HepG2 (cell line): Measurements from ENCODE around the gene TUBGCP6. TPM values are rescaled to one million over a fixed set of nuclear protein-coding genes. Genes with fewer than 3 reads are reported as not detected.

Experiments used
- ARNT2 ChIP-seq: sonication (generic); formaldehyde crosslinking; IDR thresholded peaks from 2 replicates; pipeline ENCODE4 v1.8.0; 2022; ENCODE audit warnings: mild to moderate bottlenecking, low read depth, missing genetic modification reagents, moderate library complexity
- CC2D1A ChIP-seq: sonication (generic); formaldehyde crosslinking; IDR thresholded peaks from 2 replicates; pipeline ENCODE4 v1.8.1; 2023; ENCODE audit warnings: mild to moderate bottlenecking, missing genetic modification reagents
- GATAD2A ChIP-seq: IDR thresholded peaks from 2 replicates; pipeline ENCODE4 v1.6.1; 2016
- POLR2A ChIP-seq, 2 experiments: IDR thresholded peaks; 2 replicates each; pipeline ENCODE4 v1.6.1; 2011; ENCODE audit warnings: low read depth in 2 of 2, low read length in 2 of 2, mild to moderate bottlenecking in 1 of 2, moderate library complexity in 1 of 2; ENCODE audit not compliant: insufficient read depth in 1 of 2
- RARA ChIP-seq: IDR thresholded peaks from 2 replicates; pipeline ENCODE4 v1.6.1; 2016; ENCODE audit warnings: missing genetic modification reagents, missing compliant biosample characterization
- SP2 ChIP-seq: sonication (generic); formaldehyde crosslinking; IDR thresholded peaks from 2 replicates; pipeline ENCODE4 v1.5.1; 2020; ENCODE audit warnings: mild to moderate bottlenecking, missing genetic modification reagents
- THYN1 ChIP-seq: sonication (generic); formaldehyde crosslinking; IDR thresholded peaks from 2 replicates; pipeline ENCODE4 v1.8.1; 2023; ENCODE audit warnings: low read depth, mild to moderate bottlenecking, moderate library complexity, missing genetic modification reagents, borderline replicate concordance
- ZNF296 ChIP-seq: sonication (generic); formaldehyde crosslinking; conservative IDR thresholded peaks from 2 replicates; pipeline ENCODE4 v1.5.0; 2020; ENCODE audit warnings: mild to moderate bottlenecking, missing genetic modification reagents
- ZNF713 ChIP-seq: sonication (generic); formaldehyde crosslinking; IDR thresholded peaks from 2 replicates; pipeline ENCODE4 v1.4.0; 2020; ENCODE audit warnings: mild to moderate bottlenecking, missing genetic modification reagents
- polyA plus RNA-seq, 8 experiments: library from polyadenylated mRNA; depleted of rRNA in 3 of 8; stranded (reverse) in 7 of 8; unstranded in 1 of 8; fragments of >200 nt; fragmentation: Illumina TruSeq in 4 of 8; extraction: Trizol in 4 of 8; gene quantifications; 2 replicates each; pipeline versions ENCODE4 v1.2.1 to v1.2.3, GENCODE V29; 2011 to 2016; ENCODE audit warnings: low read depth in 4 of 8, missing spikeins in 1 of 8, mixed read lengths in 1 of 8; ENCODE audit not compliant: insufficient read depth in 1 of 8
- total RNA-seq, 5 experiments: library from RNA; depleted of rRNA; stranded (reverse); fragments of >200 nt; fragmentation: Illumina TruSeq; extraction: Trizol; gene quantifications; 2 replicates each; pipeline ENCODE4 v1.2.3, GENCODE V29; 2016; ENCODE audit warnings: low read depth in 1 of 5
- TF ChIP-seq, protein P1 (sequence below): sonication (generic); formaldehyde crosslinking; IDR thresholded peaks from 2 replicates; pipeline ENCODE4 v1.4.0; 2020; ENCODE audit warnings: mild to moderate bottlenecking, missing genetic modification reagents
- TF ChIP-seq, protein P2 (sequence below): IDR thresholded peaks from 2 replicates; pipeline ENCODE4 v1.6.1; 2012; ENCODE audit warnings: low read depth, low read length, improper control_type of control experiment
- TF ChIP-seq, protein P3 (sequence below): IDR thresholded peaks from 2 replicates; pipeline ENCODE4 v1.6.1; 2018; ENCODE audit warnings: missing genetic modification reagents
- TF ChIP-seq, protein P4 (sequence below): sonication (generic); formaldehyde crosslinking; IDR thresholded peaks from 2 replicates; pipeline ENCODE4 v1.4.0; 2020; ENCODE audit warnings: missing genetic modification reagents
- TF ChIP-seq, protein P5 (sequence below): sonication (generic); formaldehyde crosslinking; IDR thresholded peaks from 2 replicates; pipeline ENCODE4 v1.8.0; 2022; ENCODE audit warnings: missing genetic modification reagents, mild to moderate bottlenecking, inconsistent platforms, borderline replicate concordance

Gene TUBGCP6
- total and polyA plus RNA-seq, 2 of the 13 experiments (the other 11 are each of a cell fraction or from before 2014, with no cell fraction given), result 14.6 to 15.7 TPM

DNA sequence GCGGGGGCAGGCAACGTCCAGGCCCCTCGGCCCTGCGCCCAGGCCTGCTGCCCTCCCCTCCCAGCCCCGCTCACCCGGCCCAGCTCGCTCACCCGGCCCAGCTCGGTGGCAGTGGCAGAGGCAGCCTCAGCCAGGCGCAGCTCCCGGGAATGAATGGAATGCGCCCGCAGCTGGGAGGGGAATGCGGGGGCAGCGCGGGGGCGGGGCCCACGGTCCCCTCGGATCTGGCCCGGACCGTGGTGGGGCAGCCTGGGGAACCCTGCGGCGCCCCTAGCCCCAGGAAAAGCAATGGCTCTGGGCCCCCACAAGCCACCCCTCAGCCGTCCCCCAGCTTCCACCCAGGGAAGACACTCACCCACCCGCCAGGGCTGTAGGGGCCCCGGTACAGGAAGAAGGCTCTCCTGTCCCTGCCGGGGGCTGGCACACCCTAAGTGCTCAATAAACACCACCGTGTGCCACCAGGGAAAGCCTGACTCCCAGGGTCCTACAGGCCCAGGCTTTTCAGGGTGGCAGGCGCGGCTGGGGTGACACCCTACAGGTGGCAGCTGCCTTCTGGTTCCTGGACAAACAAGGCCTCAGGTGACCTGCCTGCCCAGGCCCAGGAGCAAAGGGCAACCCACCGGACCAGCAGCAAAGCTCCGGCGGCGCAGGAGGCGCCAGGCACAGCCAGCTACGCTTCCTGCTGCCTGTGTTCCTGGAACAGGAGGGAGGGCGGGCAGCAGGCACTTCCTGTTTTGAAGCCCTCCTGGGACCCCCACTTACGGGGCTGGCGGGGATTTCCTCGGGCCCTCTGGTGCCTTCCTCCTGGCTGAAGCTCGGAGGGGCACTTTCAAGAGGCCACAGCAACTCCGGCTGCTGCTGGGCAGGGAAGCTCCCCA, 48.9 kb upstream of the TUBGCP6 start (continued):
- TF ChIP-seq ZNF713 (CRISPR knock-in tag), result no peak
- TF ChIP-seq ZNF296, result 0 out of 2 replicates have a peak, but pooled peaks have one; percentile 58
- no peak; the same call in 1 of the 2 replicates for TF ChIP-seq SP2 (CRISPR knock-in tag)
- peak; percentile 87 for TF ChIP-seq ARNT2 (CRISPR knock-in tag)
- TF ChIP-seq GATAD2A (CRISPR knock-in tag), result peak; percentile 82
- TF ChIP-seq CC2D1A (CRISPR knock-in tag), result 0 out of 2 replicates have a peak, but pooled peaks have one; percentile 31
- TF ChIP-seq, protein P1, sequence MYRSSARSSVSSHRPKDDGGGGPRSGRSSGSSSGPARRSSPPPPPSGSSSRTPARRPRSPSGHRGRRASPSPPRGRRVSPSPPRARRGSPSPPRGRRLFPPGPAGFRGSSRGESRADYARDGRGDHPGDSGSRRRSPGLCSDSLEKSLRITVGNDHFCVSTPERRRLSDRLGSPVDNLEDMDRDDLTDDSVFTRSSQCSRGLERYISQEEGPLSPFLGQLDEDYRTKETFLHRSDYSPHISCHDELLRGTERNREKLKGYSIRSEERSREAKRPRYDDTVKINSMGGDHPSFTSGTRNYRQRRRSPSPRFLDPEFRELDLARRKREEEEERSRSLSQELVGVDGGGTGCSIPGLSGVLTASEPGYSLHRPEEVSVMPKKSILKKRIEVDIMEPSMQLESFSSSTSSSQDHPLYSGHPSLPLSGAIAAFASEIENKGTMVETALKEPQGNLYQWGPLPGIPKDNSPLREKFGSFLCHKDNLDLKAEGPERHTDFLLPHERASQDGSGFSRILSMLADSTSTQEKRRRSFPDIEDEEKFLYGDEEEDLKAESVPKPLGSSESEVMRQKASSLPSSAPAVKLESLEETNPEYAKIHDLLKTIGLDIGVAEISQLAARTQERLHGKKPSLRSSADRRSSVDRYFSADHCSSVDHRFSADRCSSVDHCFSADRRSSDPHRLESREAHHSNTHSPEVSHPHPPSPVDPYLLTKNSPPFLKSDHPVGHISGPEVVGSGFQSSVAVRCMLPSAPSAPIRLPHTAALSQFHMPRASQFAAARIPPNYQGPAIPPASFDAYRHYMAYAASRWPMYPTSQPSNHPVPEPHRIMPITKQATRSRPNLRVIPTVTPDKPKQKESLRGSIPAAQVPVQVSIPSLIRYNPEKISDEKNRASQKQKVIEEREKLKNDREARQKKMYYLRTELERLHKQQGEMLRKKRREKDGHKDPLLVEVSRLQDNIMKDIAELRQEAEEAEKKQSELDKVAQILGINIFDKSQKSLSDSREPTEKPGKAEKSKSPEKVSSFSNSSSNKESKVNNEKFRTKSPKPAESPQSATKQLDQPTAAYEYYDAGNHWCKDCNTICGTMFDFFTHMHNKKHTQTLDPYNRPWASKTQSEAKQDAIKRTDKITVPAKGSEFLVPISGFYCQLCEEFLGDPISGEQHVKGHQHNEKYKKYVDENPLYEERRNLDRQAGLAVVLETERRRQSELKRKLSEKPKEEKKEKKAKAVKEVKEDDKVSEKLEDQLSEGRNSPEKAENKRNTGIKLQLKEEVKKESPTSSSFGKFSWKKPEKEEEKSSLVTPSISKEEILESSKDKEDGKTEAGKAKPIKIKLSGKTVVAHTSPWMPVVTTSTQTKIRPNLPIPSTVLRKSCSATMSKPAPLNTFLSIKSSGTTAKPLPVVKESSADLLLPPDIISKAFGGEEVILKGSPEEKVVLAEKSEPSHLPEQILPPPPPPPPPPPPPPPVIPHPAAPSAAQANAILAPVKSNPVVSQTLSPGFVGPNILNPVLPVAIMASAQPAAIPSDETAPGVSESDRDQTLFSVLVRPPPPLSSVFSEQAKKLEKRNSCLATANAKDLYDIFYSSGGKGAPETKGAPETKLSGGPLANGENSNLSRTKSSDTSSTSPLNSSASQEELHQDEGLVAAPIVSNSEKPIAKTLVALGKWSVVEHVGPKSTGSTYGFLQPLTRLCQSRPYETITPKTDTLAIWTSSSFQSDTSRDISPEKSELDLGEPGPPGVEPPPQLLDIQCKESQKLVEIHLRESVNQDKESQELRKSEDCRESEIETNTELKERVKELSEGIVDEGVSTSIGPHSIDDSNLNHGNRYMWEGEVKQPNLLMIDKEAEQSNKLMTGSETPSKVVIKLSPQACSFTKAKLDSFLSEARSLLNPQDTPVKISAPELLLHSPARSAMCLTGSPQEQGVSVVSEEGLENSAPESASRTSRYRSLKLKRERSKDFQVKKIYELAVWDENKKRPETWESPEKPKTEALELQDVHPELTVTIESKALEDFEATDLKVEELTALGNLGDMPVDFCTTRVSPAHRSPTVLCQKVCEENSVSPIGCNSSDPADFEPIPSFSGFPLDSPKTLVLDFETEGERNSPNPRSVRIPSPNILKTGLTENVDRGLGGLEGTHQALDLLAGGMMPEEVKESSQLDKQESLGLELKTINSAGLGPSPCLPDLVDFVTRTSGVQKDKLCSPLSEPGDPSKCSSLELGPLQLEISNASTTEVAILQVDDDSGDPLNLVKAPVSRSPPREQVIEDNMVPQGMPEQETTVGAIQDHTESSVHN (CRISPR knock-in tag), result no peak; the same call in 1 of the 2 replicates
- TF ChIP-seq, protein P2, sequence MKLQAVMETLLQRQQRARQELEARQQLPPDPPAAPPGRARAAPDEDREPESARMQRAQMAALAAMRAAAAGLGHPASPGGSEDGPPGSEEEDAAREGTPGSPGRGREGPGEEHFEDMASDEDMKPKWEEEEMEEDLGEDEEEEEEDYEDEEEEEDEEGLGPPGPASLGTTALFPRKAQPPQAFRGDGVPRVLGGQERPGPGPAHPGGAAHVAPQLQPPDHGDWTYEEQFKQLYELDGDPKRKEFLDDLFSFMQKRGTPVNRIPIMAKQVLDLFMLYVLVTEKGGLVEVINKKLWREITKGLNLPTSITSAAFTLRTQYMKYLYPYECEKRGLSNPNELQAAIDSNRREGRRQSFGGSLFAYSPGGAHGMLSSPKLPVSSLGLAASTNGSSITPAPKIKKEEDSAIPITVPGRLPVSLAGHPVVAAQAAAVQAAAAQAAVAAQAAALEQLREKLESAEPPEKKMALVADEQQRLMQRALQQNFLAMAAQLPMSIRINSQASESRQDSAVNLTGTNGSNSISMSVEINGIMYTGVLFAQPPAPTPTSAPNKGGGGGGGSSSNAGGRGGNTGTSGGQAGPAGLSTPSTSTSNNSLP, result no peak
- TF ChIP-seq, protein P3, sequence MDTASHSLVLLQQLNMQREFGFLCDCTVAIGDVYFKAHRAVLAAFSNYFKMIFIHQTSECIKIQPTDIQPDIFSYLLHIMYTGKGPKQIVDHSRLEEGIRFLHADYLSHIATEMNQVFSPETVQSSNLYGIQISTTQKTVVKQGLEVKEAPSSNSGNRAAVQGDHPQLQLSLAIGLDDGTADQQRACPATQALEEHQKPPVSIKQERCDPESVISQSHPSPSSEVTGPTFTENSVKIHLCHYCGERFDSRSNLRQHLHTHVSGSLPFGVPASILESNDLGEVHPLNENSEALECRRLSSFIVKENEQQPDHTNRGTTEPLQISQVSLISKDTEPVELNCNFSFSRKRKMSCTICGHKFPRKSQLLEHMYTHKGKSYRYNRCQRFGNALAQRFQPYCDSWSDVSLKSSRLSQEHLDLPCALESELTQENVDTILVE, result peak; percentile 80; the same call in 1 of the 2 replicates
- no peak for TF ChIP-seq THYN1 (CRISPR knock-in tag)
- peak; percentile 84 for TF ChIP-seq RARA (CRISPR knock-in tag)
- TF ChIP-seq POLR2A (IDR thresholded peaks at IDR 0.05; ENCODE audit: insufficient read depth in 1 of 2, low read depth in 2 of 2, low read length in 2 of 2), result peak; percentile 72 to 76
- TF ChIP-seq, protein P4, sequence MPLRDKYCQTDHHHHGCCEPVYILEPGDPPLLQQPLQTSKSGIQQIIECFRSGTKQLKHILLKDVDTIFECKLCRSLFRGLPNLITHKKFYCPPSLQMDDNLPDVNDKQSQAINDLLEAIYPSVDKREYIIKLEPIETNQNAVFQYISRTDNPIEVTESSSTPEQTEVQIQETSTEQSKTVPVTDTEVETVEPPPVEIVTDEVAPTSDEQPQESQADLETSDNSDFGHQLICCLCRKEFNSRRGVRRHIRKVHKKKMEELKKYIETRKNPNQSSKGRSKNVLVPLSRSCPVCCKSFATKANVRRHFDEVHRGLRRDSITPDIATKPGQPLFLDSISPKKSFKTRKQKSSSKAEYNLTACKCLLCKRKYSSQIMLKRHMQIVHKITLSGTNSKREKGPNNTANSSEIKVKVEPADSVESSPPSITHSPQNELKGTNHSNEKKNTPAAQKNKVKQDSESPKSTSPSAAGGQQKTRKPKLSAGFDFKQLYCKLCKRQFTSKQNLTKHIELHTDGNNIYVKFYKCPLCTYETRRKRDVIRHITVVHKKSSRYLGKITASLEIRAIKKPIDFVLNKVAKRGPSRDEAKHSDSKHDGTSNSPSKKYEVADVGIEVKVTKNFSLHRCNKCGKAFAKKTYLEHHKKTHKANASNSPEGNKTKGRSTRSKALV (CRISPR knock-in tag), result peak; percentile 93
- TF ChIP-seq, protein P5, sequence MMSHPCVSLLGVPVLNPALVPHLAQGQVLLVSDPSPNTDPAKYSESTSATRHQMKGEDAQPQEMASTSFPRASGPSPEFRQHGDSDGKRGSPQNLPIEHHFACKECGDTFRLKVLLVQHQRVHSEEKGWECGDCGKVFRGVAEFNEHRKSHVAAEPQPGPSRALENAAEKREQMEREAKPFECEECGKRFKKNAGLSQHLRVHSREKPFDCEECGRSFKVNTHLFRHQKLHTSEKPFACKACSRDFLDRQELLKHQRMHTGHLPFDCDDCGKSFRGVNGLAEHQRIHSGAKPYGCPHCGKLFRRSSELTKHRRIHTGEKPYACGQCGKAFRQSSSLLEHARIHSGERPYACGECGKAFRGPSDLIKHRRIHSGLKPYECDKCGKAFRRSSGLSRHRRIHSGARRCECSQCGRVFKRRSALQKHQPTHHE (CRISPR knock-in tag), result no peak
